Skeletal muscle cell (primary cell): ENCODE results near the gene TRIM17.

Experiments
- DNase-seq: peaks from one replicate; pipeline ENCODE4 v3.0.0-alpha.2; 2010; ENCODE audit warnings: low read depth
- H3K4me3 ChIP-seq: 2 replicates; pipeline ENCODE4 v1.5.1; 2011; ENCODE audit warnings: low read depth, mild to moderate bottlenecking, control low read depth, low read length, moderate library complexity

Gene TRIM17

DNA sequence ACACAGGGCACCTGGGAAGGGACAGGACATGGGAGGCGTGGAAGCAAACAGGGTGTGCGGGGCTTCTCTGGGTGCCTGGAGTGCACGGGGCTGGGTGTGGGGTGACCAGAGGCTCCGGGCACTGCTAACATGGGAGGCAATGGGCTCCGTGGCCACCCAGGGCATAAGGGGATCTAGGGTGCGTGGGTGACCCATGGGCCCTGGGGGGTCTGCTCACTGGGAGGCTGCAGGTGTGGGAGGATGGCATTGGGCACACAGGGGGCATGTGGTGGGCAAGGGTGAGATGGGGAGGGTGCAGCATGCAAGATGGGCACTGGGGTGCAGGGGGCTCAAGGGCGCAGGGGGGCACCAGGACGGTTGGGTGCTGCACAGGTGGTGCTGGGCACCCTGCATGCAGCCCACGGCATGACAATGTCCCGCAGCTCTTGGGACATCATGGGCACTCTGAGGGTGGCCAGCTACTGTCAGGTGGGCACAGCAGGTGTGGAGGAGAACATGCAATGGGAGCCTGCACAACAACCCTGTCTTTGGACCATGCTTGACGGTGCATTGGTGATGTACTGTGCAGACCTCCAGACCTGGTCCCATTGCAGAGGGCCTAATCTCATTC is 25.1 kb downstream of the TRIM17 start:
- DNase-seq, result no peak
- no peak overlapping the region for H3K4me3 ChIP-seq

- no peak for DNase-seq
- H3K4me3 ChIP-seq, result no peak overlapping the region
These were observed 26.0 kb downstream of the TRIM17 start for GRCh38 chr1:228390649-228391048.

- no peak overlapping the region for H3K4me3 ChIP-seq
- DNase-seq, result no peak
These were observed 29.3 kb downstream of the TRIM17 start for GRCh38 chr1:228387321-228387720.

- DNase-seq, result no peak
- no peak overlapping the region for H3K4me3 ChIP-seq
These were observed 31.4 kb downstream of the TRIM17 start for GRCh38 chr1:228385232-228385631.

DNA sequence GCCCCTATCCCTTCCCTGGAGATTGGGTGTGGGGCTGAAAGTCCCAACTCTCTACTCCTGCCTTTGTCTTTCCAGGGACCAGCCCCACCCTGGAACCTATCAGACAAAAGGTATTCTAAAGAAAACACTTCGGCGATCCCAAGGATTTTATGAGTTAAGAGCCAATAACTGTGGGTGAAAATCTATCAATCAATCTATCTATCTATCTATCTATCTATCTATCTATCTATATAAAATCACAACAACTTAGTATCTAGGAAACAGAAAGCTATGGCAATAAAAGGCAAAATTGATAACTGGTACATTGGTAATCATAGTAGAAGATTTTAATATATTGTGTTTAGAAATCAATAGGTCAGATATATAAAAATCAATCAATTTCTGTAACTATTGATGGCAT is 32.9 kb downstream of the TRIM17 start:
- DNase-seq, result no peak
- H3K4me3 ChIP-seq, result no peak overlapping the region

GRCh38 chr1:228381356-228381755 is 35.3 kb downstream of the TRIM17 start:
- peak; percentile 9 for DNase-seq

GRCh38 chr1:228379666-228380065 is 37.0 kb downstream of the TRIM17 start:
- no peak for DNase-seq
- no peak overlapping the region for H3K4me3 ChIP-seq

More at GRCh38 chr1:228381356-228381755, 35.3 kb downstream of the TRIM17 start:
- H3K4me3 ChIP-seq, result no peak overlapping the region

DNA sequence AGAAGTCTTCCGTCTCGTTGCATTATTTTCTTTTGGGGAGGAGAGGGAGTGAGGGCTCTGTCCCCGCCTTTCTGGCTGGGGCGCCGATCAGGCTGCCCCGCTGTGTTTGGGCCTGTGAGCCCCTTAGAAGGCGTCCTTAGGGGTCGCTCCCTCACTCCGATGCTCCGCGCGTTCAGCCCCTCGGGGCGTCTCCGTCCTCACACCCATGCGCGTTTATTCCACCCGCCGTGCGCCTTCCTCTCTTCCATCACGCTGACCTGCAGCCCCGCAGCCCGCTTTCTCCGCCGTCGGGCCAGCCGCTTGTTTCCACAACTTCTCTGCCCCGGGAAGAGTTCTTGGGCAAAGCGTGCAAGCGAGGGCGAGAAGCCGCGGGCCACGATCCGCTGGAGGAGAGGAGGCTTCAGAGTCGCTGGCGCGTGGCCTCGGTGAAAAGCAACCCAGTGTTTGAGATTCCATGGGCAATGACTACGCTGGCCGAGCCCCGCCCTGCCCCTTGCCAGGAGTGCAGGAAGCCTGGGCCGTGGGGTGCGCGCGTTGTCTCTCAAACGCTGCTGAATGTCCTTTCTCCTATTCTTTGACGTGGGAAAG is 37.7 kb downstream of the TRIM17 start:
- peak overlapping the region; percentile 60 for H3K4me3 ChIP-seq
- no peak for DNase-seq

- DNase-seq, result peak; percentile 21
- H3K4me3 ChIP-seq, result peak overlapping the region; percentile 60
These were observed 38.4 kb downstream of the TRIM17 start for GRCh38 chr1:228378090-228378872.

GRCh38 chr1:228377664-228378089 is 39.0 kb downstream of the TRIM17 start:
- H3K4me3 ChIP-seq, result no peak overlapping the region
- no peak for DNase-seq

DNA sequence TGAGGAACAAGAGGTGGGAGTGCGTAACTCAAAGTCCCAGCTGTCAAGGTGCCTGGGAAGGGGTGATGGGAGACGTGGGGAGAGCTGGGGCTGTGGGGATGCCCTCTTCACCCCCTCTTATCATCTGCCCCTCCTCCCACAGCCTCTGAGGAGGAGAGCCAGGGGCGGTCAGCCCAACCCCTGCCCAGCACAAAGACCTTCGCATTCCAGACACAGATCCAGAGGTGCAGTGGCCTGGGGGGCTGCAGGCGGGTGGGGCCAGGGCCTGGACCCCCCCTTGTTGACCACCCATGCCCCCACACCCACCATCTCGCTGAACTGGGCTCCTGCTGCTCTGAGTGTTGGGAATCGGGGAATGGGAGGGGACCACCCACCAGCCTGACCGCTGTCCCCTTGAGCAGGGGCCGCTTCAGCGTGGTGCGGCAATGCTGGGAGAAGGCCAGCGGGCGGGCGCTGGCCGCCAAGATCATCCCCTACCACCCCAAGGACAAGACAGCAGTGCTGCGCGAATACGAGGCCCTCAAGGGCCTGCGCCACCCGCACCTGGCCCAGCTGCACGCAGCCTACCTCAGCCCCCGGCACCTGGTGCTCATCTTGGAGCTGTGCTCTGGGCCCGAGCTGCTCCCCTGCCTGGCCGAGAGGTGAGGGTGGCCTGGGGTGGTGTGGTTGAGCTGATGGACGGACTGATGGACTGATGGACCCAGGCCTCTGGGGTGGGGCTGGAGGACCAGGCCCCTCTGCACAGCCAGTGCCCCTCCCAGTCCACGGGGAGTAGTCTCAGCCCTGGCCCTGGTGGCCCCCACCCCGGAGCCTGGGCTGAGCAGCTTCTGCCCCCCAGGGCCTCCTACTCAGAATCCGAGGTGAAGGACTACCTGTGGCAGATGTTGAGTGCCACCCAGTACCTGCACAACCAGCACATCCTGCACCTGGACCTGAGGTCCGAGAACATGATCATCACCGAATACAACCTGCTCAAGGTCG is 39.7 kb downstream of the TRIM17 start:
- DNase-seq, result no peak
- H3K4me3 ChIP-seq, result no peak overlapping the region

DNA sequence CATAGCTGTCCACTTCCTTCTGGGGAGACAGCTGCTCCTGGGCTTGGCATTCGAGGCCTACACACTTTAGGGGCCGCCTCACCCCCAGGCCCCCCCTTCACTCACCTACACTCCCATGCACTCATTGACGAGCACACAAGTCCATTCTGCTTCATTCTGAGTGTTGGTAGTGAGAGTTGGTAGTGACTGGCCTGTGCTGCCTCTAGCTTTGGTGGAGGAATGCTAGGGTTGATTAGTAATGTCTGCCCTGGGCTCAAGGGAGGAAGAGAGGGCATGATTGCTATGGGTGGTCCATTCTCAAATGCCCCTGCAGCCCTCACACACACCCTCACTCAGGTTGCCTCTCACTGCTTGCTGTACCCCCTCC is 40.4 kb downstream of the TRIM17 start:
- DNase-seq, result no peak
- H3K4me3 ChIP-seq, result no peak overlapping the region

GRCh38 chr1:228375578-228376261 is 40.9 kb downstream of the TRIM17 start:
- no peak overlapping the region for H3K4me3 ChIP-seq
- no peak for DNase-seq

DNA sequence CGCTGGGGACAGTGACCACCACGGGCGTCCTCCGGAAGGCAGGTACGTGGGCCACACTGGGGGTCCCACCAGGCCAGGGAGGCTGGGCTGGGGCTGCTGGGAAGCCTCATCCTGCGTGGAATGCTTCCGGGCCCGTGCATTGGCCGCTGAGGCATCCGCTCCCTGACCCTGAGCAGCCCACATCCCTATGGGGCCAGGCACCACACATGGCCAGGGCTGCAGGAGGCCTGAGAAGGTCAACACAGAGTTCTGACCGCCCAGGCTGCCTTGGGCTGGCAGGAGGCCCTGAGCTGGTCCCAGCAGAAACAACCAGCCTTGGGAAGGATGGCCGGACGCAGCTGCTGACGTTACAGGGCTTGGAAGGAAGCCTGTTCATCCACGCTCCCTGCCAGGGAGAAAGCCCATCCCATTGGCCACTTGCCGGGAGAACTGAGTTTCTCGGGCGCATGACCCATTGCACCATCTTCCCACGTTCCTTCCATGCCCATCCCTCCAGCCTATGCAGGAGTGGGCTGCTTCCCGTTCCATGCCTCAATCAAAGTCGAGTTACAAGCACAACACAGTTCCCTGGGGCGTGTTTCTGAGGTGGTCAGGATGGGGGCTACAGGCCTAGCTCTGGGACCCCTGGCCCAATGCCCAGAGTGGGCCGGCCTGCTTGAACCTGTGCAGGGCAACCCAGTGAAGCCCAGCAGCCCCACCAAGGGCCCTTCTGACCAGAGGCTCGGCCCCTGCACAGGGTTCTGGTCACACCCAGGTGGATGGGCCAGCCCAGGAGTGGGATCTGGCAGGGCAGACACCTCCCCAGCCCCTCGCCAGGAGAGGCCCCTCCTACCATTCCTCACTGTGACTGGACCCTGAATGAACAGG is 41.7 kb downstream of the TRIM17 start:
- H3K4me3 ChIP-seq, result no peak overlapping the region
- DNase-seq, result peak; percentile 91

DNA sequence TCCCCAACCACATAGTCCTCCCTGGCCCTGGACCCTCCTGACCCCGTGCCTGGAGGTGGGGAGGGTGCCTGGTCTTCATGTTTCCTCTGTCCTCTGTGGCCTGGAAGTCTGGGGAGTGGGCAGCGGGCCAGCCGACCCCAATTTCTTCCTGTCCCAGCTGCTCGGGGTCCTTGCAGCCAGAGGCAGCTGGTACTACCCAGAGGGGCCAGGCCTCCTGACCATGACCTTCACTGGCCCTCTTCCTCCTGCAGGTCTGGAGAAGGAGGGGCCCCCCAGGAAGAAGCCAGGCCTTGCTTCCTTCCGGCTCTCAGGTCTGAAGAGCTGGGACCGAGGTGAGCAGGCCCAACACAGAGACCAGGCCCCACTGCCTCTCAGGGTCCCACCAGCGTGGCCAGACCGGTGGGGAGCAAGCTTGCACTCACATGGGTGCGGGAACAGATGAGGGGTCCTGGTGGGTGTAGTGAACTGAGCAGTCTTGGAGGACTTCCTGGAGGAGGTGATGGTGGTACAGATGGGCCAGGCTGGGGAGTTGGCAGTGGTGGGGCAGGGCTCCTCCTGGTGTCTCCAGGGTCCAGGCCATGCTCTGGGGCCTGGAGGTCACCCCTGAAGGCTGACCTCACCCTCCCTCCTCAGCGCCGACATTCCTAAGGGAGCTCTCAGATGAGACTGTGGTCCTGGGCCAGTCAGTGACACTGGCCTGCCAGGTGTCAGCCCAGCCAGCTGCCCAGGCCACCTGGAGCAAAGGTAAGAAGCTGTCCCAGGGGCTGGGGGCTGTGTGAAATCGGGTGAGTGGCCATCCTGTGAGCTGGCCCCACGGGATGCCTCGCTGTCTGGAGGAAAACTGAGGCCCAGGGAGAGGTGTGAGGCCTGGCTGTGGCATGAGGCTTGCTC is 42.7 kb downstream of the TRIM17 start:
- no peak overlapping the region for H3K4me3 ChIP-seq
- DNase-seq, result no peak

DNA sequence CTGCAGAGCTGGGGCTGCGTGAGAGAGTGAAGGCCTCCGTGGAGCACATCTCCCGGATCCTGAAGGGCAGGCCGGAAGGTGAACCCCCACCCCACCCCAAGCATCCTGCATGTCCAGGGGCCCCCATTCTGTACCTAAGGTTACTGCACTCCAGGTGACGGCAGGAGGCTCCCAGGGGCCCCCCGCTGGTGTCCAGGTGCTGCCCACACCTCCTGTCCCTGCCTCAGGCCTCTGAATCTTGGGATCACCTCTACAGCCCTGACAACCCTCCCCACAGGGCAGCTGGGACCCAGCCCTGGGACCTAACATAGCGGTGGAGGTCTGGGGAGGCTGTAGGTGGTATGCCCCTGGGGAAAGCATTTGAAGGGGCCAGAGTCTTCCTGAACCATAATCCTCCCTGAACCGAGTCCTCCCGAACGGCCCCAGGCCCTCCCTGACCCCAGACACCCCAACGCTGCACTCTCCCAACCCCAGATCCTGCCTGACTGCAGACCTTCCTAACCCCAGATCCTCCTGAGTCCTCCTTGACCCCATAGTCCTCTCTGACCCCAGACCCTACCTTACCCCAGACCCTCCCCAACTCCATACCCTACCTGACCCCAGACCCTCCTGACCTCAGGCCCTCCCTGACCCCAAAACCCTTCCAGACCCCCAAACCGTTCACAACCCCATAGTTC is 43.5 kb downstream of the TRIM17 start:
- no peak overlapping the region for H3K4me3 ChIP-seq
- no peak for DNase-seq
